IPS-18c (cell line): Measurements from ENCODE around the gene BANP.

Experiments
- H3K4me3 ChIP-seq: 2 replicates; pipeline ENCODE4 v1.7.0; 2013; ENCODE audit warnings: low read depth, mild to moderate bottlenecking, low read length, moderate library complexity; ENCODE audit not compliant: insufficient read depth
- H3K9me3 ChIP-seq: one replicate; pipeline ENCODE4 v1.6.1; 2013; ENCODE audit warnings: mild to moderate bottlenecking, low read length, moderate library complexity; ENCODE audit not compliant: control insufficient read depth, insufficient read depth

Gene BANP

DNA sequence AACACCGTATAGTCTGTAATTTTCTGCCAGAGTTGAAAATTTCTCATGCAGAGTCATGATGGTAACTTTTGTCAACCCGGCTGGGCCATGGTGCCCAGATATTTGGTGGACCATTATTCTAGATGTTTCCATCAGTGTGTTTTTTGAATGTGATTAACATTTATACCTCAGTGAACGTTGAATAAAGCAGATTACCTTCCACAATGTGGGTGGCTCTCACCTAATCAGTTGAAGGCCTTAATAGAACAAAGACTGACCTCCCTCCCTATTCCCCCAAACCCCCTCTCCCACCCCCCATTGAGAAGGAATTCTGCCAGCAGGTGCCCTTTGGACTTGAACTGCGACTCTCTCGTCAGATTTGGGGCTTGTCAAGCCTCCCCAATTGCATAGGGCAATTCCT, 8.6 kb upstream of the BANP start:
- no peak overlapping the region for H3K4me3 ChIP-seq
- no peaks in the 10 kb centered on the region for H3K9me3 ChIP-seq

DNA sequence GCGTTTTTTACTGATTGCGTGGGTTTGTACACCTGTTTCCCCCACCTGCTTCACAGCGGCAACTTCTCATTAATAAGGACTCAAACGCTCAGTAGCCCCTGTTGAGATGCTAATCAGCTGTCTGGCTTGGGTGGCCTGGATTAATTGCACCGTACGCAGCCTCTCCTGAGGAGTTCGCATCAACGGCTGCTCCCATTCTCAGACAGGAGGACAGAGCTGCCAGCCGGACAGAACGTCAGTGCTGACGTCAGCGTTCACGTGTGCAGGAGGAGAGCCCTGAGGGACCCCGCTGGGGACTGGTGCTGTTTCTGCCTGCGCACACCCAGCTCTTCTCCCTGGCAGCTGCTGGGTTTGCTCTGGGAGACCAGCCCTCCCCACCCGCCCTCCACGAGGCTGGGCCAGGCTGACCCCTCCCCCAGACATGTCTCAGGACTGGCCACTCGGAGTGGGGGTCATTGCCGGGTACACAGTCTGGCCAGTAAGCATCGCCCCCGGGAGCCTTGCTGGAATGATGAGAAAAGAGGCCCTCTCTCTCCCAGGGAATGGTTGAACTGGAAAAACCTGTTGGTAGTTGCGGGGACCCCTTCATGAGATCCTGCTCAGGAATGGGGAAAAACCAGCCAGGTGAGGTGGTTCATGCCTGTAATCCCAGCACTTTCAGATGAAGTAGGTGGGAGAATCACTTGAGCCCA, 5.7 kb upstream of the BANP start:
- Histone ChIP-seq H3K9me3 (no peaks in the 10 kb centered on the region), H3K4me3 (no peak overlapping the region; the same call in 1 of the 2 replicates)

DNA sequence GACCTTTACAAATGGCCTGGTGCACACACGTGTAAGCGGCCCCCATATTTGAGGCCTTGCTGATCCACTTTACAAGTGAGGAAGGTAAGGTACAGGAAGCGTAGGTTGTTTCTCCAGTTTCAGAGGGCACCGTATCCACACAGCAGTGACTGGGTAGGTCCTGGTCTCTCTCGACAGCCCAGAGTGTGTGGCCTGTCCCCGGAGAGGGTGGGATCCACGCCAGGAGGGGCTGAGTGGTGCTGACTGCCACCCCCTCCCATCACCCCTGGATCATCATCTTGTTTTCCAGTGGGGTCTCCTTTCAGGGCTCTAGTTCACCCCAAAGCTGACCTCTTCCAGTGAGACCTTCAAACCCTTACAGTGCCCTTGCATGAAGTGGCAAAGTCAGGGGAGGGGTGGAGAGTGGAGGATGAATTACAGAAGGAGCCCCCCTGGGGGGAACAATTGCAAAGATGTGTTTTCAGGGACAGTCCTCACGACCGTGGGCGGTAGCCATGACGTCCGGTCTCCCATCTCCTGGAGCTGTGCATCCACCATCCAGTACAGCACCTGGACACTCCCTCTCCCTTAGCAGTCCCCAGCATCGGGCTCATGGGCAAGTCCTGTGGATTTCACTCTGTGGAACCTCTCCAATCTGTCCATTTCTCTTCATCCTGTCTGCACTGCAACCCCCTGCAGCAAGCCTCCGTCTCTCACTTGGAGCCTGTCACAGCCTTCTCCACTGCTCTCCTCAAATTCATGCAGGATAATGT, 4.5 kb upstream of the BANP start:
- H3K4me3 ChIP-seq = no peak overlapping the region
- no peaks in the 10 kb centered on the region for H3K9me3 ChIP-seq

DNA sequence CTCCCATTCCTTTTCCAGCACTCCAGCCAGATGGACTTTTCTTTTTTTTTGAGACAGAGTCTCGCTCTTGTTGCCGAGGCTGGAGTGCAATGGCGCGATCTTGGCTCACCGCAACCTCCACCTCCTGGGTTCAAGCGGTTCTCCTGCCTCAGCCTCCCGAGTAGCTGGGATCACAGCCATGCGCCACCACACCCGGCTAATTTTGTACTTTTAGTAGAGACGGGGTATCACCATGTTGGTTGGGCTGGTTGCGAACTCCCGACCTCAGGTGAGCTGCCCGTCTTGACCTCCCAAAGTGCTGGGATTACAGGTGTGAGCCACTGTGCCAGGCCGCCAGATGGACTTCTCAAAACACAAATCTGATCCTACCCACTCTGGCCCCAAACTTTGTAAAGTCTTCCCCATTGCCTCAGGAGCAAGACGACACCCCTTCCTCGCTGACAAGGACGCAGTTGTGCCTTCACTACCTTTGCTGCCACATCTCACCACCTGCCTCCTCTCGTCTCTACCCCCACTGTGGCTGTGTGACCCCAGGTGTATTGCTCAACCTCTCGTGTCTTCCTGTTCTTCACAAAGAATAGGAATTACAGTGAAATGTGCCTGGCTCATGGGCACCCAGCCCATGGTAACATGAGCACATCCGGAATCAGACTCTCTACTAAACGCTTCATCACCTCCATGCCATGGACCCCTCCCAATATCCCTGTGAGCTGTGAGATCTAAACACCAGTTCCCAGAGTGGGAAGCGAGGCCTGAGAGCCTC, 3.7 kb upstream of the BANP start:
- Histone ChIP-seq H3K9me3 (no peaks in the 10 kb centered on the region), H3K4me3 (no peak overlapping the region)

DNA sequence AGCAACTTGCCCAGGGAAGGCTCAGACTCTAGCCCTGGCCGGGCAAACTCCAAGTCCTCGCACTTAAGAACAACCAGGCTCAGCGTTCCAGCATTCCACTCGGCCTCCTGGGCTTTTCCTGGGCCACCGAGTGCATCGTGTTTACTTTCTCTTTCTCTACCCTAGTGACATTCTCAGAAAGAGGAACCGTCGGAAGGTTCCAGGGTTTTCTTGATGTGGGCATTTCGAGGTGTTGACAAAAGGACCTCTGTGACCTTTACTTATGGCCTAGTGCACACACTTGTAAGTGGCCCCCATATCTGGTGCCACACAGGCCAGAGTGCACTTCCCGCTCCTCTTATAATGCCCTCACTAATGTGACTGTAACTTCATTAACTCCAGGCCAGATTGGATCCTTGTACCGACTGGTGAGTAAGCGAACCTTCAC, 3.1 kb upstream of the BANP start:
- Histone ChIP-seq H3K4me3 (no peak overlapping the region), H3K9me3 (no peaks in the 10 kb centered on the region)

DNA sequence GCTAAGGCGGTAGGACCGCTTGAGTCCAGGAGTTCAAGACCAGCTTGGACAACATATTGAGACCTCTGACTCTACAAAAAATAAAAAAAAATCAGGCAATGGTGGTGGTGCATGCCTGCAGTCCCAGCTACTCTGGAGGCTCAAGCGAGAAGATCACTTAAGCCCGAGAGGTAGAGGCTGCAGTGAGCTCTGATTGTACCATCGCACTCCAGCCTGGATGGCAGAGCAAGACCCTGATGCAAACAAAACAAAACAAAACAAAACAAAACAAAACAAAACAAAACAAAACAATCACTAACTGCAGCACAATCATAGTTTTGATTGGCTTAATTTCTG, 2.5 kb upstream of the BANP start:
- H3K4me3 ChIP-seq = no peak overlapping the region
- no peaks in the 10 kb centered on the region for H3K9me3 ChIP-seq

DNA sequence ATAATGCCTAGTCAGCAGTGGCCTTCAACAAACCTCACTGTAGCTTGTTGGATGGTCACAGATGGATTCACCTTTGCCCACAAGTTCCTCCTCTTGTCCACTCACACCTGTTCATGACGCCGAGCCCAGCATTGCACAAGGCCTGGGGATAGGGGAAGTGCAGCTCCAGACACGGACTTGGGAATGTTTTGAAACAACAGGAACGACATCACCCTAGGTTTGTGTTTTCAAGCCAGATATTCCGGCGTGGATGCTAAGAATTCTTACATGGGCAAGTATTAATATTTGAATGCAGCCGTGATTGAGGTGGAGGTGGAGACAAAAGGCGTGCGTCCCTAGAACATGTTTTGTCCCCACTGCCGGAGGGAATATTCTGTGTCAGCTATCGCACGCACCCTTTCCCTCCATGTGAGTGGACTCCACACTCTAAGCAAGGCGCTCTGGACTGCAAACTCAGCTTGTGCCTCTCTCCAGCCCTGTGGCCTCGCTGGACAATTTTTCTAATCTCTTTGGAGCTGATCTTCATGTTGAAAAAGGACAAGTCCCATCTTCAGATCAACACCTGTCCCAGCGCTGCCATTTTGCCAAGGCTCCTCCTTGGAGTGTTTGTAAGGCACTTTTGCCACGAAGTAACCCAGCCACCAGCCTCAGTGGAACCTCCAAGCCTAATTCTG, 2.0 kb upstream of the BANP start:
- Histone ChIP-seq H3K4me3 (no peak overlapping the region), H3K9me3 (no peaks in the 10 kb centered on the region)

DNA sequence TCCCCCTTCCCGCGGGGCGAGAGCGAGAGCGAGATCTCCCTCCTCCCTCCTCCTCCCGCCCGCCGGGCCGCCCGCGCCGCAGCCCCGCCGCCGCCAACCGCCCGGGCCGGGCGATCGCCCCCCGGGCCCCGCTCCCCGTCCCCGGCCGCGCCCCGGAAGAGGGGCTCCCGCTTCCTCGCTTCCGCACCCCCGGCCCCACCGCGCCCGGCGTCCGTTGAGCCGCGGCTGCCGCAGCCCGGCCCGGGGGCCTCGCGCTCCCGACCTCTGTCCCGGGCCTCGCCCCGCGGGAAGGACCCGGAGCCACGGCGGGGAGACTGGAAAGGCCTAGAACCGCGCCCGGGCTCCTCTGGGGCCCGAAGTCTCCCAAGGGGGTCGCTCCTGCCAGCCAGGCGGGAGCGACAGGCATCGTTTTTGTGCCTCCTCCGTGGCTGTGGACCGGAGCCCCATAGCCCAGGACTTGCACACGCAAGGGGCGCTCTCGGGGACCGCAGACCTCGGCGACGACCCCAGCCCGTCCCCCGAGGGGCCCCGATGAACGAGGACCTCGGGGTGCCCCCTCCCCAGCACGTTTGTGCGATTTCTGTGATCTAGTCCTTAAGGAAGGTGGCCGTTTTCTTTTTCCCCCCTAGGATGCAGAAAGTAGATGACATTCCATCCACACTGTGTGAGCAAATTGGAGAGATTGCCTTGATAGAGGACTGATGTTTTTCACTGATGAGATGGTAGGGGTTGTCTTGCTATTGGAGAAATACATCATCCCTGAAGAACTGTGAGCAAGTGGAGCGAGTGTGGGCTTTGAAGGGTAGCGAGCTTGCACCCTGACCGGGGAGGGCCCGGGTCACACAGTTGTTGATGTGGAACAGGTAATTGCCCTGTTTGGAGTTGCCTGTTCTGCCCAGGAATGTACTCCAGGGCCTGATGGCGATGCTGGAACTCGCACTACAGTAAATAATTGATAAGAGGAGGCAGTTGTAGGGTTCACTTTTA, 611 bp downstream of the BANP start:
- Histone ChIP-seq H3K9me3 (peaks cover 3% of the 10 kb centered on the region), H3K4me3 (peak overlapping the region; percentile 91)

DNA sequence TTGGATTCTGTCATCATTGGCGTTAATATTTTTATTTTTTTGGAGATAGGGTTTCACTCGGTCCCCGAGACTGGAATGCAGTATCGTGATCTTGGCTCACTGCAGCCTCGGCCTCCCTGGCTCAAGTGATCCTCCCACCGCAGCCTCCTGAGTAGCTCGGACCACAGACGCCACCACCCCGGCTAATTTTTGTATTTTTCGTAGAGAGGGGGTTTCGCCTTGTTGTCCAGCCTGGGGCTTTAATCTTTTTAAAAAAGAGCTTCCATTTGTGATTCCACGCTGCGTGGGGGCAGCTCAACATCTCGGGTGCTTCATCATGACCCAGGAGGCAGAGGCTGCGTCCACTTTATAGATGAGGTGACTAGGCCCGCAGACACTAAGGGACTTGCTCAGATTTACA, 1.5 kb downstream of the BANP start:
- Histone ChIP-seq H3K4me3 (no peak overlapping the region), H3K9me3 (peaks cover 3% of the 10 kb centered on the region)

DNA sequence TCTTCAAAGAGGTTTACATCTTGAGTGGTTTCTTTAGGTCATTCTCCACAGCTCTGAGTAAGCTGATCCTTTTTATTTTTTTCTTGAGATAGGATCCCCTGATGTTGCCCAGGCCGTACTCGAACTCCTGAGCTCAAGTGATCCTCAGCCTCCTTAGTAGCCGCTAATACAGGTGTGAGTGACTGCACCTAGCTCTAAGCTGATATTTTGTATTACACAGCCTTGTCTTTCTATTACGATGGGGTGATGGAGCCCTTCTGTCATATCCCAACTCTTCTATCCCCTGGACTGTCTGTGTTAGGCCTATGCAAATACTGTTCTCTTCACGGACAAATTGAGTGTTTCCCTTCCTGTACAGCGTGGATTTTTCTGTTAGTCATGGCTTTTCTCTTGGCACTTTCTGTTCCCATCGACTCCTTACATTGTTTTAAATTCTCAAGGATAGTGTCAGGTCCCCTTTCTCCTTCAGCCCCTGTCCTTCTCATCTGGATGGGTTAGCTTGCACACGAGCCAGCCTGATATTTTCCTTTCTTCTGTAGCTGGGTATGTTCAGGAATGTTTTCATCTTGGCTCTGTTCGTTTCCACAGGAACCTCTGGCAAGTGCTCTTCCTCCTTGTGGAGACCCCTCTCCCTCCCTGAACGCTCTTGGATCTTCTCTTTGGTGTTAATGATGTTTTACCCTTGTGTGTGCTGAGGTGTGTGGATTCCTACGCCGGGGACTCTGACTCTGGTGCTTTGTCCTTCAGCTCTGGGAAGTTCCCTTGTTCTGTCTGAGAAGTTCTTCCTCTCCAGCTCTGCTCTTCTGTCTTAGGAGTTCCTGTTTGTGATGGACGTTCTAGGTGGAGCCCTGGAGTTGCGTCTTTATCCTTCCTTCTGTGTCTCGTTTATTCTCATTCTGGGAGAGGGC, 2.3 kb downstream of the BANP start:
- no peak overlapping the region for H3K4me3 ChIP-seq

DNA sequence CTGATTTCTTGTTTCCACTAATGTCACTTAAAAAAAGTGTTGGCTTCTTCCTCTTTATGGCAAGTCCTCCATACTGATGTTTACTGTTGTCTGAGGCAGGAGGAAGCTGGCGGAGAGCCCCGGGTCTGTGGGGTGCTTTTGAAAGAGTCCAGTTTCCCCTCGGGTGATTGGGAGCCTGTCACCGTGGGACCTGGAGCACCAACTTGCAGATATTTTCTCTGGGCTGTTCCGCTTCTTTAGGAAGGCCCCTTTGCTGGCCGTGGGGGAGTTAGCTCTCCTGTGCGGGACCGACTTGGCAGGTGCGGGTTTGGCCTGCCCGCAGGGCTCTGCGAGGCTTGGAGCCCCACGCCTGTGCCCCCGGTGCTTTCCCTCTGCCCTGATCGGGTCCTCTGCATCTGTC, 3.1 kb downstream of the BANP start:
- Histone ChIP-seq H3K4me3 (no peak overlapping the region), H3K9me3 (peaks cover 3% of the 10 kb centered on the region)

More for the DNA sequence above, 2.3 kb downstream of the BANP start:
- H3K9me3 ChIP-seq = peaks cover 3% of the 10 kb centered on the region

DNA sequence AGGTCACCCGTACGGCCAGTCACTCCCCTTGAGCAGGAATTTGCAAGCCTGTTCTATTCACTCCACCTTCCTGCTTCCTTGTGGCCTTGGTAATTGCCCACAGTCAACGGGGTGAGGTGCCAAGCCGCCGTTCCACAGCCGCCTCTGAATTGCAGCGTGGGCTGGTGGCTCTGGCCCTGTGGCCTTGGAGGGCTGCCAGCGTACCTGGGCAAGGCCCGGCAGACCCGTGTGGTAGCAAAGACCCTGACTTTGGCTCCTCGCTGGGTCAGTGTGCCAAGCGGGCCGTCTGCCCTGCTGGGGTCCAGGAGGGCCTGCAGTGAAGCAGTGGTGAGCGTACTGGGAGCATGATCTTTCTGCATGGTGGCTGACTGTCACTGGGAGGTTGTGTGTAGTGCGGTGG, 3.6 kb downstream of the BANP start:
- Histone ChIP-seq H3K4me3 (no peak overlapping the region), H3K9me3 (peaks cover 3% of the 10 kb centered on the region)

DNA sequence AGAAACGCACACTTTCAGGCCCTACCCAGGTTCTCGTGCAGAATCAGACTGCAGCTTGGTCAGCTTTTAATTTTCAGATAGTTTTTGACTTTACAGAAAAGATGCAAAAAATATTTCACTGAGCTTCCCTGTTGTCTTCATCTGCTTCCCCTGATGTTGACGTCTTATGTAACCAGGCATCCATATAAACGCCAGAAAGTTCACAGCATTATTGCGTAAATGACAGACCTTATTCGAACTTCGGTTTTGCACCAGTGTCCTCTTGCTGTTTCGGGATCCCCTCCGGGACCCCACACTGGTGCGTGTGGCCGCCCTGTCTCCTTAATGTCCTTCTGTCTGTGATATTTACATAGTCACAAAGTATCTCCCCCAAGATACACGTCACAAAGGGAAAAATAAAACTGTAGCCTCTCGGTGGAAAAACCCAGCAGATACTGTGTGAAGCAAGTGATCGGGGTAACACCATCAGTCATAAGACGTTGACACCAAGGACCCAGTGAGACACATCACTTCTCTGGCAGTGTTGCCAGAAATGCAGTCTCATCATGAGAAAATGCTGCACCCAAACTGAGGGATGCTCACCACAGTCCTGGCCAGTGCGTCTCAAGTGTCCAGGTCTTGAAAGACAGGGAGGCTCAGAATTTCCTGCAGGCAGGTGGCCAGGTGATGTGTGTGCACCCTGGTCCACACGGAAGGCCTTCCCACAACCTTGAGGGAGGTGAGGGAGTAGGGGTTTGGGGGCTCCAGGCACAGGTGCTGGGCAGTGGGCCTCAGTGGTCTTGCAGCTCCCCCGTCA, 4.3 kb downstream of the BANP start:
- Histone ChIP-seq H3K4me3 (no peak overlapping the region), H3K9me3 (peaks cover 3% of the 10 kb centered on the region)

DNA sequence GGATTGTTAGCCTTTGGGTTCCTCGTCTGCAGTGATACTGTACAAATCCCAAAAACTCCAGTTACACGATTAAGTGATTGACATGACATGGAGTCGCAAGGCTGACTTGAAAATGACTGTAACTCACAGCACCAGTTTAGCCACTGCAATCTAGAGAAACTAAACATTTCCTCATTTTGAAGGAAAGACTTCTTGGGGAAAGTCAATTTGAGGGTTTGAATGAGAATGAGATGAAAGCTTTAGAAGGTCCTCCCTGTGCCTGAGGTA, 4.8 kb downstream of the BANP start:
- H3K4me3 ChIP-seq = no peak overlapping the region
- peaks cover 3% of the 10 kb centered on the region for H3K9me3 ChIP-seq
